AG10803 (cell line): ENCODE results near the gene SUN5.

Experiments
- DNase-seq: peaks from one replicate; pipeline ENCODE4 v3.0.0; 2010; ENCODE audit warnings: low read depth
- H3K4me3 ChIP-seq: 2 replicates; pipeline ENCODE4 v1.5.1; 2011; ENCODE audit warnings: mild to moderate bottlenecking, low read length, control low read depth
- CTCF ChIP-seq: conservative IDR thresholded peaks from 2 replicates; pipeline ENCODE4 v1.5.1; 2011; ENCODE audit warnings: mild to moderate bottlenecking, low read length, control low read depth, inconsistent platforms

Gene SUN5

GRCh38 chr20:33026072-33026778 is 22.0 kb upstream of the SUN5 start:
- DNase-seq, result no peak
- H3K4me3 ChIP-seq, result no peak overlapping the region
- TF ChIP-seq CTCF, result no peak

DNA sequence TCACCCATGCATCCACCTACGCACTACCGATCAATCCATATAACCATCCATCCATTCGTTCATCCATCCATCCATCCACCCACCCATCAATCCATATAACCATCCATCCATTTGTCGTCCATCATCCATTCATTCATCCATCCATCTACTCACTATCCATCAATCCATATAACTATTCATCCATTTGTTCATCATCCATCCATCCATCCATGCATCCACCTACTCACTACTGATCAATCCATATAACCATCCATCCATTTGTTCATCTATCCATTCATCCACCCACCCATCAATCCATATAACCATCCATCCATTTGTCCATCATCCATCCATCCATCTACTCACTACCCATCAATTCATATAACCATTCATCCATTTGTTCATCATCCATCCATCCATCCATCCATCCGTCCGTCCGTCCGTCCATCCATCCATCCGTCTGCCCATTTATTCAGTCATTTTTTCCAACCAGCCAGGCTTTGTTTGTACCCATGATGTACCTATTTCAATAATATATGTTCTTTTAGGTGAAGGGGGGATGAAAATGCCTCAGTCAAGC is 21.2 kb upstream of the SUN5 start:
- H3K4me3 ChIP-seq, result no peak overlapping the region
- DNase-seq, result no peak
- no peak for TF ChIP-seq CTCF

DNA sequence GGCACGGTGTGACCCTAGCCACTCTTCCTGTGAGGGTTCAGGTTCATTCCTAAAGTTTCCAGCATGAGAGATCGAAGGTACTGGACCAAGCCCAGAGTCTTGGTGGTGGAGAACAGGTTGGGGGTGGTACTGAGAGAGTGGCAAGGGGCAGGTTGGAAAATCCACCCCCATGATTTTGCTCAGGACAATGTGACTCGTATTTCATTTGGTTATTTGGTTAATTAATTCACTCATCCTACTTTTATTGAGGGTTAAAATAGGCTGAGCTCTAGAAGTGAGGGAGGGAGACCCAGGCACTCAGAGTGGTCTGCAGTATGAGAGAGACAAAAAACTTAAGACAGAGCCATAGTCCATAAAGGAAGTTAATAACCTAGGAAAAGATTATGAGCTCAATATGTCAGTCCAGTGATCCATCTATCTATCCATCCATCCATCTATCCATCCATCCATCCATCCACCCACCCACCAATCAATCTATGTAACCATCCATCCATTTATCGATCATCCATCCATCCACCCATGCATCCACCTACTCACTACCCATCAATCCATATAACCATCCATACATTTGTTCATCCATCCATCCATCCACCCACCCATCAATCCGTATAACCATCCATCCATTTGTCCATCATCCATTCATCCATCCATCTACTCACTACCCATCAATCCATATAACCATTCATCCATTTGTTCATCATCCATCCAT is 20.5 kb upstream of the SUN5 start:
- no peak for DNase-seq
- no peak for TF ChIP-seq CTCF
- H3K4me3 ChIP-seq, result no peak overlapping the region

DNA sequence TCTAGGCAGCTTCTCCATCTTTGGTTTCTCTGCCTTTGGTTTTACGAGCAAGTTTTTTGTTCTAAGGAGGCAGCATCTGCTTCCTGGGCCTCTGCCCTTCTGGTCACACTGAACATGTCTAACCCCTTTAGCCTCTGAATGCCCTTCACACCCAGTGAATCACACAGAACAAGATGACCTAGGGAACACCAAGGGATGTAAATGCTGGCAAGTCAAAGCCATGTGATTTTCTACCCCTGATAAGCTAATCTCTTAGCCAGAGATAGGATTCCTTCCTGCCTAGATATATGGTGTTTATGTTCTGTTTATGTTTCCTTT is 20.0 kb upstream of the SUN5 start:
- no peak for TF ChIP-seq CTCF
- H3K4me3 ChIP-seq, result no peak overlapping the region
- DNase-seq, result no peak

DNA sequence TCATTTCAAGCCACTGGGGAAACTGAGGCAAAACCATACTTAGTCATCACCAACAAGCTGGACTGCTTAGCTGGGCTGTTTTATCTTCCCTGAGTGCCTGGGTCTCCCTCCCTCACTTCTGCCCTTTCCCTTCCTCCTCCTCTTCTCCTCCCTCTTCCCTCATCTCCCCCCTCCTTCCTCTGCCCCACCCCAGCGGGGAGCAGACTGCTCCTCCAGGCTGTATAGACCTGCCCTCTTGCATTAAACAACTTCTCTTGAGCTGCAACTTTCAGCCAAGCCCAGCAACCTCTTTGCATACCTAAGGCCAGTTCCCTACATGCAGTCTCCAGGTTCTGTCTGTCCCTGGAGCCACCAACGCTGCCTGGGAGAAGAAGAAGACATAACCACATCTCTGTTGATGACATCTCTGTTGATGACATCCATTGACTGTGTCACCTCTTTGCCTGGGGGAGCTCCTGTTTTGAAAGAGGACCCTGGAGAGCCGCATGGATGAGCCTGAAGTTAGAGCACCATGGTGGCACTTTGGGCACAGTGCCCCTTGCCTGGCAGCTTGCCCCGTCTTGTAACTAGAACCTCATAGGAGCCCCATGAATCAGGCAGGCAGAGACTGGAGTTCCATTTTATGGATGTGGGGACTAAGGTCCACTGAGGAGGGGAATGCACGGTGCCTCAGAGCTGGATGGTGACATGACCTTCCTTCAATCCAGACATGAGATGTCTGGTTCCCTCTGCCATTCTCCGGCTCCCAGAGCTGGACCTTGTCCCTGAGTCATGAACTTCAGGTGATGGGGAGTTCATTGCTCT is 19.4 kb upstream of the SUN5 start:
- no peak for TF ChIP-seq CTCF
- H3K4me3 ChIP-seq, result no peak overlapping the region
- DNase-seq, result no peak

DNA sequence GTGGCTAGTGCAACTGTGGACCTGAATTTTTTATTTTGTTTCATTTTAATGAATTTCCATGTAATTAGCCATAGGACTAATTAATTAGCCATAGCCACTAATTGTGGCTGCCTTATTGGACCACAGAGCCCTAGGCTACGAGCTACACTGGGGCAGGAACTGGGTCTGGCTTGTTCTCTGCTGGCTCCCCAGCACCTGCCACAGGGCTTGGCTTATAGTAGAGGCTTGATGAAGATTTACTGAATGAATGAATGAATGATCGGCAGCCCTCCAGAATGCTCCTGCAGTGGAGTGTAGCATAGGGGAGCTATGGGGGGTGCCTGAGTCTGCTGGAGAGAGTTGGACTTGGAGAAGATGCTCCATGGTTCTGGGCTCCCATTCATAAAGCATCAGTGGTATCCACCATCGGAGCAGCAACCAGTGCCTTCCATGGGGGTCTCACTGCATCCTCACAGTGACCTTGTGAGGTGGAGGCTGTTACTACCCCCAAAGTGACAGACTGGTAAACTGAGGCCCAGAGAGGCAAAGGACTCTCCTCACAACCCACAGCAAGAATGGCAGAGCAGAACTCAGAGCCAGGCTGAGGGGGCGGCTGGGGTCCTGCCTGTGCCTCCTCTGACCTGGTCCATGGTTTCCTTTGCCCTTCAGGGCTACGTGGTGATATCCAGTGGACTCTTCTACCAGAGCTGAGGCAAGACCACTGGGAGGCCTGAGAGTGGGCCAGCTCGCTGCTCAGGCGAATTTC is 18.6 kb upstream of the SUN5 start:
- H3K4me3 ChIP-seq, result no peak overlapping the region
- no peak for DNase-seq
- TF ChIP-seq CTCF, result no peak
